ENCODE results near the gene ROBO4.

Gene ROBO4

GRCh38 chr11:124890151-124890550 is 7.5 kb downstream of the ROBO4 start:
- DNase-seq (ENCODE audit: low read depth, low spot score), result no peak

GRCh38 chr11:124889191-124890091 is 8.2 kb downstream of the ROBO4 start:
- no peak for DNase-seq (ENCODE audit: low read depth, low spot score)

GRCh38 chr11:124887667-124888013 is 10.0 kb downstream of the ROBO4 start:
- no peak for DNase-seq (ENCODE audit: low read depth, low spot score)

- no peak for DNase-seq (ENCODE audit: low read depth, low spot score)
Measured at GRCh38 chr11:124886978-124887666, 10.5 kb downstream of the ROBO4 start.

GRCh38 chr11:124886476-124886875 is 11.2 kb downstream of the ROBO4 start:
- DNase-seq (ENCODE audit: low read depth, low spot score), result no peak

- no peak for DNase-seq (ENCODE audit: low read depth, low spot score)
Measured at GRCh38 chr11:124884869-124885479, 12.7 kb downstream of the ROBO4 start.

GRCh38 chr11:124884340-124884739 is 13.3 kb downstream of the ROBO4 start:
- no peak for DNase-seq (ENCODE audit: low read depth, low spot score)

GRCh38 chr11:124882339-124883071 is 15.2 kb downstream of the ROBO4 start:
- DNase-seq (ENCODE audit: low read depth, low spot score), result no peak

GRCh38 chr11:124880958-124881357 is 16.7 kb downstream of the ROBO4 start:
- no peak for DNase-seq (ENCODE audit: low read depth, low spot score)

- DNase-seq (ENCODE audit: low read depth, low spot score), result no peak
Measured at GRCh38 chr11:124880290-124880611, 17.4 kb downstream of the ROBO4 start.

GRCh38 chr11:124879493-124880289 is 18.0 kb downstream of the ROBO4 start:
- DNase-seq (ENCODE audit: low read depth, low spot score), result no peak

GRCh38 chr11:124878759-124879492 is 18.7 kb downstream of the ROBO4 start:
- DNase-seq (ENCODE audit: low read depth, low spot score), result no peak

GRCh38 chr11:124877910-124878758 is 19.5 kb downstream of the ROBO4 start:
- no peak for DNase-seq (ENCODE audit: low read depth, low spot score)

GRCh38 chr11:124877631-124877909 is 20.1 kb downstream of the ROBO4 start:
- DNase-seq (ENCODE audit: low read depth, low spot score), result no peak

- DNase-seq (ENCODE audit: low read depth, low spot score), result no peak
Measured at GRCh38 chr11:124876818-124877630, 20.6 kb downstream of the ROBO4 start.

- peak; percentile 93 for DNase-seq (ENCODE audit: low read depth, low spot score)
Measured at GRCh38 chr11:124875943-124876817, 21.5 kb downstream of the ROBO4 start.

GRCh38 chr11:124875401-124875800 is 22.3 kb downstream of the ROBO4 start:
- DNase-seq (ENCODE audit: low read depth, low spot score), result no peak
